Fibroblast of skin of abdomen (primary cell): ENCODE measurements around the gene OSTC. TPM values are rescaled to one million over a fixed set of nuclear protein-coding genes. Genes with fewer than 3 reads are reported as not detected.

Experiments used
- DNase-seq: peaks from one replicate; pipeline ENCODE4 v3.0.0-alpha.2; 2013
- polyA plus RNA-seq, 2 experiments: library from polyadenylated mRNA; unstranded; fragments of 120-200 nt; gene quantifications; one replicate each; pipeline ENCODE4 v1.2.1, GENCODE V29; 2013; ENCODE audit not compliant: insufficient read length in 2 of 2

OSTC gene
- polyA plus RNA-seq (2013, experiment 1 of 2; ENCODE audit: insufficient read length), result 271 TPM
- polyA plus RNA-seq (2013, experiment 2 of 2; ENCODE audit: insufficient read length), result 275 TPM

DNA sequence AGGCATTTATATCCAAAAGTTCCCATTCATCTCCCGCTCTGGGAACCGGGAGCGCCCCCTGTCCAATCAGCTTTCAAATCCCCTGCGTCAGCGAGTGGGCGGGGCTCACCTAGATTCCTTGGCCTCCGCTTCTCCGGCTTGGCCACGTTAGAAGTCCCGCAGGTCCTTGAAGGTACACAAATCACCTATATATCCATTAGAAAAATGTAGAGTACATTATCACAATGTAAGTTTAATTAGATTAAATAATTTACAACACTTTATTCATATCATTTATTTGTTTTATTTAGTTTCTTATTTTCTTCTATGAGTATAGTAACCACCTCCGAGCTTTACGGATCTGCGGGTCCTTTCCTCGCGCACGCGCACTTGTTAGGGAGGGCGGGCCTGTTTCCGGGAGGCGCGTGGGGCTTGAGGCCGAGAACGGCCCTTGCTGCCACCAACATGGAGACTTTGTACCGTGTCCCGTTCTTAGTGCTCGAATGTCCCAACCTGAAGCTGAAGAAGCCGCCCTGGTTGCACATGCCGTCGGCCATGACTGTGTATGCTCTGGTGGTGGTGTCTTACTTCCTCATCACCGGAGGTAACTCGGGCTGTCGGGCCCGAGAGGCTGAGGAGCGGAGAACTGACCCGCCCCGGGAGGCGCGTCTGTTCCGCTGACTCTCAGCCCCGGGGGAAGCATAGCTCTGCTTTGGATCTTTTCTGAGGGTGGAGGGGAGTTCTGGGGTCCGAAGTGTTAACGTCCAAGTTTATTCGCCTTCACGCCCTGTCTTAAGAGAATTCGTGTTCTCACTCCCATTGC, at the start of gene OSTC:
OSTC (plus strand) TSS at position 388 of the 802 bp plus-strand sequence; CDS start at position 445, 57 bp downstream.
- peak; percentile 97 for DNase-seq

DNA sequence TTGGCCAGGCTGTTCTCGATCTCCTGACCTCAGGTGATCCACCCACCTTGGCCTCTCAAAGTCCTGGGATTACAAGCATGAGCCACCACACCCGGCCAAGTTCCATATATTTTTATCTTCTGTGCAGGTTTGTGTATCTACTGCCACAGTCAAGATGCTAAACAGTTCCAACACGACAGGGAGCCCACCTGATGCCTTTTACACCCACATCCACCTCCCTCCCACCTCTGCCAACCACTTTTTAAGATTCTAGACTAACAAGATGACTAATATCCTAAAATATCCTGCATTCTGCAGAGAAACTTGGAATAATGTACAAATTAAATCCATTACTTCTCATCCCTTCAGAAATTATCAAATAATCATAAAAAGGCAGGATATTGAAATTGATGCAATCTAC, 49.3 kb upstream of the OSTC start:
- DNase-seq, result no peak

GRCh38 chr4:108601532-108601931, 48.9 kb upstream of the OSTC start:
- DNase-seq, result peak; percentile 14

DNA sequence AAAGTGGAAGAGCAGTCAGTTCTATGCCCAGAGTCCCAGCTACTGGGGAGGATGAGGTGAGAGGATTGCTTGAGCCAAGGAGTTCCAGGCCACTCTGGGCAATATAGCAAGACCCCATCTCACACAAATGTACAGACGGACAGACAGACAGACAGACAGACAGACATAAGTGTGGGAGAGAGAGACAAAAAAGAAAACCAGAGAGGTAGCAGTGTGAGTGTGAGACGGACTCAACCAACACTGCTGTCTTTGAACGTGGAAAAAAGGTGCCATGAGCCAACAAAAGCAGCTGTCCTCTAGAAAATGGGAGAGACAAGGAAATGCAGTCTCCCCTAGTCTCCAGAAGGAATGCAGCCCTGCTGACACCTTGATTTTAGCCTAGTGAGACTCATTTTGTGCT, 48.2 kb upstream of the OSTC start:
- no peak for DNase-seq

DNA sequence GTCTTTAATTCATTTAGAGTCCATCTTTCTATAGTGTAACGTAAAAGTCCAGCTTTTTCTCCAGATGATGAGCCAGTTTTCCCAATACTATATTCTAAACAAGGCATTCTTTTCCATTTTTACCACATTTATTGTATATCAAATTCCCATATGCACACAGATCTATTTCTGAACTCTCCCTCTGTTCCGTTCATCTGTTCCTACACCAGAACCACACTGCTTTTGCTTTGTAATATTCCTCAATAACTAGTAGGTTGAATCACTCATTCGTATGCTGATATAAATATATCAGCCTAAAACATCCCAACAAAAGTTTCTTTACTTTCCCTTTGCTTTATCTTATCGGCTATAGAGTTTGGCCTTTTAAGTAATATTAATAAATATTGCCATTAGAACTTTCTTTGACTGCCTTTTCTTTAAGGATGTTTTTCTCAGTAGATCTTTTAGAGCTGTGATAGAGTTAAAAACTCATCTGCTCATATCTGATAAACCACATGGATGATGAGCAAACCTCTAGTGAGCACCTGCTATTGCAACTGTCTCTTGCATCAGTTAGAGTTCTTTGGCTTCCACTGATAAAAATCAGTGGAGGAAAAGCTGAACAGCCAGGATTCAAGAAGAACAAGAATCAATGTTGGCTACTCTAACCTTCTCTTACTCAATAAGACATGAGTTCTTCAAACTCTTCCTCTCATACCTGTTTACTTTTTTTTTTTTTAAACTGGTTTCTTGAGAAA, 43.2 kb upstream of the OSTC start:
- no peak for DNase-seq

- DNase-seq, result peak; percentile 43
Observed at GRCh38 chr4:108611365-108611764, 39.0 kb upstream of the OSTC start.

- DNase-seq, result no peak
Observed at GRCh38 chr4:108612365-108612764, 38.0 kb upstream of the OSTC start.

- no peak for DNase-seq
Observed at GRCh38 chr4:108619372-108620100, 30.9 kb upstream of the OSTC start.

GRCh38 chr4:108620101-108620932, 30.1 kb upstream of the OSTC start, which contains the start of gene RPL34:
RPL34 (plus strand) TSS chr4:108620576; CDS start chr4:108621960, 1,384 bp downstream.
- DNase-seq, result peak; percentile 99

- DNase-seq, result no peak
Observed at GRCh38 chr4:108620933-108621905, 29.2 kb upstream of the OSTC start.

DNA sequence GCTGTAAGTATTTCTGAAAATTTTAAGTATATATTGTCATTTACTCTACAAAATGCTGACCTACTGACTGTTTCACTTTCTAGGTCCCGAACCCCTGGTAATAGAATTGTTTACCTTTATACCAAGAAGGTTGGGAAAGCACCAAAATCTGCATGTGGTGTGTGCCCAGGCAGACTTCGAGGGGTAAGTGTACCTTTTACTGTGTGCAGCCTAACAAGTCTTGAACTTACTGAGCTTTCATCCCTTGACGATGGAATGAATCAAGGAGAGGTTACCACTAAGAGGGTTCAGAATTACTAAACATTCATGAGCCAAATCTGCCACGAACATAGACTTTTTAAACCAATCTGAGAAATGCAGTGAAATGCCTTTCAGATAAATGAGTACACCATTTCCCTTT, 28.4 kb upstream of the OSTC start:
- DNase-seq, result no peak

GRCh38 chr4:108622828-108623227, 27.6 kb upstream of the OSTC start:
- DNase-seq, result no peak

DNA sequence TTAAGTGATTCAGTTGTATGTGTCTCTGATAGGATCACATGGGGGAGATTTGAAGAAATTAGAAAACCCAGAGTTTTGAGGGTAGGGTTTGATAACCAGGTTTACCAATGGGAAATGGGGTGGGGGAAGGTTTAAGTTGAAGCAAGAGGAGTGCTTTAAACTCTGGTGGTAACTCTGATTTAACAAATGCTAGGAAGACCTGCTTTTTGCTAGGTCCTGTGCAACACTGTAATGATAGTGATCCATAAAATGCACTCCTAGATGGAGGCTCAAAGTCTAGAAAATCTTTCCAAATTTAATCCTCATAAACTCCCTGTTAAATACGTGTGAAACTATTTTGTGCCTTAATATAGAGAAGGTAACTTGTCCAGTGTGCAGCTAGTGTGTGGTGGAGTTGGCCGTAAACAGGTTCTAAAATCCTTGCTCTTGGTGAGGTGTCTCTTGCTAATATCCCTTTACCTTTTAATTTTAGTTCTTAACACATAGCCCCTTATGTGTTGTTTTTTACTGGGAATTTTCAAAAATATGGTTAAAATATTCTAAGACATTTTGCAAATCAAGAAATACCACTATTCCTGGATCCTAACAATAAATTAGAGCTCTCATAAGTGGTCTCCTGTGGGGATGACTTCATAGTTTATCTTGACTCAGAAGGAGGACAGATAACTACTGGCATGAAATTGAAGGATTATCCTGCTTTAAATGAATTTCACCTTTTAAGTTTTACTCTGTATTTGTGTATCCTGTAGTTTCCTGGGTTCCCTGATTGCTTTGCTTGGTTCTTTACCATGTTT, 25.9 kb upstream of the OSTC start:
- DNase-seq, result no peak

DNA sequence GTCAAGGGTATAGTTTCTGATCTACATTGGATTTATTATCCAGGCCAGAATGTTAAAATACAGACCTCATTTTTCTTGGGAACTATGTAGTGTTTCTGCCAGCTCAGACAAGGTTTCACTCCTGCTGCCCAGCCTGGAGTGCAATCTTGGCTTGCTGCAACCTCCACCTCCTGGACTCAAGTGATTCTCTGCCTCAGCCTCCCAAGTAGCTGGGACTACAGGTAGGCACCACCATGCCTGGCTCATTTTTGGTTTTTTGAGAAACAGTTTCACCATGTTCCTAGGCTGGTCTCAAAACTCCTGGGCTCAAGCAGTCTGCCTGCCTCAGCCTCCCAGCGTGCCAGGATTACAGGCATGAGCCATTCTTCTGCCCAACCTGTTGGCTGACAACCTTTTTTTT, 24.3 kb upstream of the OSTC start:
- no peak for DNase-seq

DNA sequence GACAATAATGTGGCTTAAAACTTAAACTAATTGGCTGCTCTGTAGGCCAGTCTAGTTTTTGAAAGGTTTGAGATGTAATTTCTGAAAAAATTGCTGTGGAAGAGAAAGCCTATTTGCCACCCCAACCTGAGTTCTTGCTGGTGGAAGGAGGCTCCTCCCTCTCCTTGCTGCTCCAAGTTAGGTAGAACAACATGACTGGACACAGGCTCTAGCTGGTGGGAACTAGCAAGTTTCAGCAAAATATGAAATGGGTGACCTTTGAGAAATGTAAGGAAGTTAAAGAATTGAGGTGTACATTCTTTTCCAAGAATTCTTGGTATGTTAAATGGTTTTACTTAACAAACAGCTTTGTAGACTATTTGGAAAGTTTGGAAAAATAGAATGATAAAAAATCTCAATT, 22.0 kb upstream of the OSTC start:
- DNase-seq, result peak; percentile 30

GRCh38 chr4:108635070-108635655, 15.2 kb upstream of the OSTC start:
- DNase-seq, result no peak

GRCh38 chr4:108636246-108636645, 14.2 kb upstream of the OSTC start:
- peak; percentile 70 for DNase-seq

- DNase-seq, result no peak
Observed at GRCh38 chr4:108637856-108638255, 12.5 kb upstream of the OSTC start.

DNA sequence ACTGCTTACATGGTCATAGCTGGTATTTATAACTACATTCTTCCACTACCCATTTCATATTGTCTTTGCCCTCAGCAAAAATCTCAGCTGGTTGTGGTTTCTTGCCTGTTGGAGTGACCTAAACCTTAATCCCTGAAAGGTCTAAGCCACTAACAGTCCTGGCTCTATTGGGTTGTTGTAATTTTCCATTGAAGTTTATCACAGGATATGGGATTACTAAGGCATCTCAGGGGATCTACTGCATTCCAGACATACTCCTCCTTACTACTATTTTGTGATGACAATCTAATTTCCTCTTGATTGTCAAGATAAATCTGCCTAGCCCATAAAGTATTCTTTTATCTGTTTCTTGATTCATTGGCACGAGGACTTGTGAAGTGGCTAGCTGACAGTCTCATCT, 6.2 kb upstream of the OSTC start:
- DNase-seq, result peak; percentile 73

GRCh38 chr4:108646706-108647105, 3.7 kb upstream of the OSTC start:
- DNase-seq, result no peak
